GM18511 (cell line): ENCODE results near the gene KIAA1549.

Source experiments
- ATAC-seq: cut with Tn5 transposase; IDR thresholded peaks from one replicate; pipeline ENCODE4 v1.9.1; 2021; ENCODE audit warnings: mild to moderate bottlenecking, moderate library complexity; ENCODE audit not compliant: unreplicated experiment

Gene KIAA1549

DNA sequence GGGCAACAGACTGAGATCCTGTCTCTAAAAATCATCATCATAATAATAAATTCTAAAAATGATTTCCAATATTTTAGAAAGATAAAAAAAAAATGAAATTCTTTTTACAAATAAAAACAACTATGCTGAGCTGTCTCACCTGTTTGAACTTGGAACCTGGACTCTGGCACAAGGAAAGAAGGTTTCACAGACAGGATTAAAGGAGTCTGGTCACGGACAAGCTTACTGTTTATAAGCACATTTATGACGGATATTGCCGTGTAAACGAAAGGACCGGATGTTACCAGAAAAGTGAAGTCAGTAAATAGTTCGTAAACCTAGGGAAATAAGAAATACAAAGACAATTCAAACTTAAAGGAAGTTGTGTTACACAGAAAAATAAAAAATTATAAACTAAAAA lies 70.2 kb downstream of the KIAA1549 start:
- ATAC-seq = no peak

- ATAC-seq = no peak
These were observed 73.3 kb downstream of the KIAA1549 start for GRCh38 chr7:138907850-138908249.

- no peak for ATAC-seq
These were observed 73.9 kb downstream of the KIAA1549 start for GRCh38 chr7:138907201-138907847.

GRCh38 chr7:138903859-138904435 lies 77.2 kb downstream of the KIAA1549 start:
- ATAC-seq = no peak

- ATAC-seq = no peak
These were observed 77.9 kb downstream of the KIAA1549 start for GRCh38 chr7:138903186-138903820.

DNA sequence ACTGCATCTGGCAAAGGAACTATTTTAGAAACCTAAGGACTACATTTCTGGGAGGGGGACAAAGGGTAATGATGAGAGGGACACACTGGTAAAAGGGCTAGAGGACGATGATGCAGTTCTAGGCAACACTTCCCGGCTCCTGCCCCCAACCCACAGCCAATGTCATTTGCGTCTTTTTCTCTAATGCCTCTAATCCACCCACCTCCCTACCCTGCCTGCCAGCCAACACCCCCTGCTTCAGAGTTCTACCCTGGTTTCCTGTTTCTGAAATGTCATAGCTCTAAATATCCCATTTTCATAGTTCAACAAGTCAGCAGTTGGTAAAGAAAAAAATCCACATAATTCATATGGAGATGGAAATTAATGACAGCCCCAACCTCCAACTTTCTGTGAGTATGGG lies 79.0 kb downstream of the KIAA1549 start:
- ATAC-seq = no peak

- no peak for ATAC-seq
These were observed 81.0 kb downstream of the KIAA1549 start for GRCh38 chr7:138900035-138900828.

DNA sequence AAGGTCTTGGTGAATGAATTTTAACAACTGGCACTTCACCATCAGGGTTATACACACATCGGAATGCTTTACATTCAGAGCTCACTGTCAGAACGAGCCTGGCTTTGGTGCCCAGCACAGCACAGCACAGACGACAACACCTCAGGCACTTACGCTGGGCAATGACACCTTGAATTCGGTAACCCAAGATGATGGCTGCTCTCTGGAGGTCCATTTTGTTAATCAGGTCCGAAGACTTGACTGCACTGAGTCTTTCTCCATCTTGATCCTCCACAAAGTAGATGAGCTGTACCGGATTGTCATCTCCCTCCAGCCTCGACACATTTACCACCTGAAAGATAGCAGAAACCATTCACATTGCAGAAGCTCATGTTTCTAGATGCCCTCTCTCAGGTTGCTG lies 82.4 kb downstream of the KIAA1549 start:
- no peak for ATAC-seq

GRCh38 chr7:138898255-138898654 lies 82.9 kb downstream of the KIAA1549 start:
- peak; percentile 54 for ATAC-seq

DNA sequence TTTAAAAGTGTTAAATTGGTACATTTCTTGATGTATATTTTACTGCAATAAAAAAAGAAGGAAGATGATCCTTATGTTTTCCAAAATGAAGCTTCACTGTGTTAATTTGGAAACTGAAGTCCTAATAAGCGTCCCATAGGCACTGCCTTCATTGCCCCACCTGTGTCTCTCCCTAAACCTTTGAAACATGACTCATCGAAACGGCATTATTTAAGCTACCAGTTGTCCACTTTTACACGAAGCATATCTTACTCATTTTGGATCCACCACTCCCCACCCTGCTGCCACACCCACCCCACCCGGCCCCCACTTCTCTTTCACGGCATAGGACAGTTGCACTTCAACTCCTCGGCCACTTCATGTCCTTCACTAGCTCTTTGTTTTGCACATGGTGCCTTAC lies 85.5 kb downstream of the KIAA1549 start:
- ATAC-seq = no peak

DNA sequence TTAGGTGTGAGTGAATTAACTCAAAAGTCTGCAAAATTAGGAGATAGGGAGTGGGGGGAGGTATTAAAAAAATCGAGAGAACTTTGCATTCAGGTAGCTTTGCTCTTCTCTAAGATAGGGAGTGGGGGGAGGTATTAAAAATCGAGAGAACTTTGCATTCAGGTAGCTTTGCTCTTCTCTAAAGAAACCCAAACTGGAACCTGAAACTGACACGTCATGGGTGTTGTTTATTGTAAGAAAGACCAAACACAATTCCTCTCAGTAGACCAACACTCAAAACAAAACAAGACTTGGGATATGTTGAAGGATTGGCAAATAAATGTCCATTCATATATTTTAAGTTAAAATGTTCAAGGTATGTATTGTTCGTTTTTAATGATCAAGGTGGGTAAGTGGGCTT lies 87.9 kb downstream of the KIAA1549 start:
- ATAC-seq = no peak

DNA sequence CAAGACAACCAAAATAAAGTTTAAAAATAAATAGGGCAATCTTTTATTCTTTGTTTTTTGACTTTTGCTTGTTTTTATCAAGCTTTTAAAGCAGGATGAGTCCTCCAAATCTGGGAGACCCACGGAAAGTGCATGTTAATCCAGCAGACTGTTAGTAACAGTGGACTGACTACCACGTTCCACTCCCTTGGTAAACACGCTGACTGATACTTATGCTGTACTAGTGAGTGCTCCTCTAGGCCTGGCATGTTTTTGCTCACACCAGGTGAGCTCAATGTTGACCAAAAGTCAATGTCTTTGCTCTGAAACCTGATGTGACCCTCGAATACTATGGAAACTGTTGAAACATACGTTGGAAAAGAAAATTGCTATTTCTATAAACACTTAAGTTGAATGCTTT lies 88.4 kb downstream of the KIAA1549 start:
- ATAC-seq = no peak

DNA sequence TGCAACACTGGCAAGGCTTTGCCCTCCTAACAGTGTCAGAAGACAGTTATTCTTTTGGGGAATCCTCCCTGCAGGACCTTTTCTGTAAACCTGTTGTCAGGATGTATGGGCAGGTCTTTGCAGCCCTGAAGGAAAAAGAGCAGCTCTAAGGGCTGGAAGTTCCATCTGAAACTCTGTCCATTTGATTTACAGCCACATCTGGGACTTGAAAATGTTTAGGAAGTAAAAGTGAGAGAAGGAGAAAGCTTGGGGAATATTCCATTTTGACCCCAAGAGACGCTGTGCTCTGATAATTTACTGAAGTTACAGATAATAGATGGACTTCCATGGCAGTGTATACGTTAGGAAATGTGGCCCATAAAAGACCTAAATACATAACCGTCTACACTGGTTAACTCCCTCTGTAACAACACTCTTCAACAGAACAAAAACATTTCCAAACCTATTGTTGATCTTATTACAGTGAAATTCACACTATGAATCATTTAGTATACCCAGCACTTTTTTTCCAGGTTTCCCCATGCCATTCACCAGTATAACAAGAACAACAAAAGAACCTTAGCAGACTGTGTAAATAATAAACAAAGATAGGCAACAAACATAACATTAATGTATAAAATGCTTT lies 89.1 kb downstream of the KIAA1549 start:
- no peak for ATAC-seq

DNA sequence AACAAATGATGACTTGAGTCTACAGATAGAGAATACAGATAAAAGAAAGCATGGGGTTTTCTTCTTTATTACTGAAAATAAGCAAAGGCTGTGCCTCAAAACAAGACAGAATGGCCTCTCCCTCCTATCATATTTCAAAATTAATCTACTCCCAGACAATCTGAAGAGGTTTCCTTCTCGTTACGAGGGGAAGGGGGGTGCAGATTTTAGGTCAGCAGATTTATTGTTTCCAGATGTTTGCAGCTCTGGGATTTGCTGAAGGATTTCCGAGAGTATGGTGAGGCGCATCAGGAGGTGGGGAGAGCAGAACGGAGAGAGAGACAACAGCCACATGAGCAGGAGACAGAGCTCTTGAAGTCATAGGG lies 89.8 kb downstream of the KIAA1549 start:
- ATAC-seq = no peak

DNA sequence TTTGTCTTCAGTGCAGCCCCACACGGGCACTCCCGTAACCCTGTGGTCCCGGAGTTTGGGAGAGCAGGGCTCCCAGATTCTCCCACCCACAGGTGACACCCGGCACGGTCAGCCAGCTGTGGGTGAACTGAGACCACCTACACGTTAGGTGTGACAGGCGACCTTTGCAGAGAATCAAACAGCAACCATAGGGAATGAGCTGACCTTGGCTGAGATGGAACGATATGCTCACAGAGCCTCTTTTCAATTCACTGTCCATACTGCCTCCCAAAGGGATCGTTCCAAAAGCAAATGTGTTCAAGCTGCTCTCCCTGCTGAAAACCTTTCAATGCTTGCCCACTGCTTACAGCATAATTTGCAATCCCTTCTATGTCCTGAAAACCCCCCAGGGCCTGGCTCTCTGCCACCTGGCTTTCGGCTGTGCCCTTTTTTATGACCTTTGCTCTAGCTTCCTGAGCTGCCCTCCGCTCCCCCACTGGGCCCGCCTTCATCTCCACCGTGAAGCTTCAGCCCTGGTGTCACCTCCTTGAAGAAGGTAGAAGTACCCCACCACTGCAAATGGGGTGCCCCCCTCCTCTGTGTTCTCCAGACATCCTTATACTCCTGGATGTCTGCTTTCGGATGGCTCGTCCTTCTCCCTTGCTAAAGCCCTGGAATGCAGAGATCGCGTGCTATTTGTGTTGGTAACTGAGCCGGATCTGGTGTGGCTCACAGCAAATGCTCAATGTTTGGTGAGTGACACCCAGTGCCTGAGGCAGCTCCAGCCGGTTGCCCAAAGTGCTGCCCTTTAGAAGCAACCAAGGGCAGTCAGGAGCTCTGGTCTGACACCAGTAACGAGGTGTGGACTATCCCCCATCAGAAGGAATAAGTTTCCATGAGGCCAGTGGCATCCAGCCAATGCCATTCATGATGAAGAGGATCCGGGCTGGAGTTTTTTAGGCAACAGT lies 90.4 kb downstream of the KIAA1549 start:
- no peak for ATAC-seq

DNA sequence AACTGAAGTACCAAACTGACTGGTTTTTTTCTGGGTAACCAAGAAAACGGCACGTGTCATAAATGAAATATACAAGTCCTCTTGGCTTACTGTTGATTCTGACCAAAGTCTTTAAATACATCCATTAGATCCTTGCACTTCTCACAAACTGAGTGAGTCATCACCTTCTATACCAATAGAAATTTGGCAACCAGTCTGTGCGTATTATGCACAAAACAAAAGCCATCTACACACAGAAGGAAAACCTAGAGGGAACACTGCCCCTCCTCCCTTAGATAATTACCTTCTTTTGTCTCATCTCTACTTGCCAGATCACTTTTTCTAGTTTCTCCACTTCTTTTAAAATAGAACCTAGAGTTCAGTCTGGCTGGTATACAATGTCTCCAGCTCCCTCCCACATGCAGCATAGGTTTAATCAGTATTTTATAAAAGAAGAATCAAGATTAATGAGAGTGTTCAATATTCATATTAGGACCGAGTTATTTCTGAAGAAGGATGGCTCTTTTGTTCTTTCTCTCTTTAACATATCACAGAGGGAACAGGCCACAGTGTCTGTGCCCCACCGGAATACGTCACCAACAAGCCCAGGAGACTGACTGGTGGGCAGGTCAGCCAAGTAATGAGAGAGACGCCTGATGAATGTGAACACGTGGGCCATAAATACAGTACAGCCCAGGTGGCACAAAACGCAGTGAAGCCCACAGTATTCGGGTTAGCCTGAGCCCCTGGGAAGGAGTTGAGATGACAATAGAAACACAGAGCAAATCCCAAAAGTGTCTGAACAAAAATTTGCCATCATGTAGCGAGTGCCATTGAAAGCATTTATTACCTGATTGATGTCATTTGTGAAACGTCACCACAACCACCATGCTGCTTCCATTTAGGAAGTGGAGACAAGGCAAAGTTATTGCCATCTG lies 91.3 kb downstream of the KIAA1549 start:
- ATAC-seq = no peak

- ATAC-seq = no peak
These were observed 93.1 kb downstream of the KIAA1549 start for GRCh38 chr7:138887872-138888656.

GRCh38 chr7:138887085-138887710 lies 94.0 kb downstream of the KIAA1549 start:
- ATAC-seq = no peak
